ENCODE data around the gene EPDR1.

Gene EPDR1

DNA sequence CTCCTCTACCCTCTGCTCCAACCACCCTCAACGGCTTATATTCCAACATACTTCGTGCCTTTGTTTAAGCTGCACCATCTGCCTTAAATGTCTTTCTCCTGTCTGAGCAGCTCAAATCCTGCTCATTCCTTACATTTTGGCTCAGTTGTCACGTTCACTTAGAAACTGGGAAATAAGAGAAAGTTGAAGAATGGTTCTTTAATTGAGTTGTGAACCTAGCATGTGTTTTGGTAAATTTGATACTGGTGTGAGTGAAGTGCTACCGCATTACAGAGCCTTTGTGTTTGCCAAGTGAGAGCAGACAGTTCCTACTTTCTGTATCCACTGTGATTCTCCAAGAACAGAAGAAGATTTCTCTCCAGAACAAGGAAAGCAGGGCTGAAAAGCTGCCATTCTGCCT, 54.3 kb downstream of the EPDR1 start:
- no peak for DNase-seq (ENCODE audit: low read depth, low spot score)
- no peaks in the 10 kb centered on the region for H3K4me1 ChIP-seq (ENCODE audit: insufficient read depth, insufficient read length)

GRCh38 chr7:37977243-37977642, 56.8 kb downstream of the EPDR1 start:
- Histone ChIP-seq H3K27me3 (ENCODE audit: insufficient read depth, insufficient read length) (no peaks in the 10 kb centered on the region), H3K4me1 (ENCODE audit: insufficient read depth, insufficient read length) (no peaks in the 10 kb centered on the region), H3K9ac (ENCODE audit: insufficient read length, low read depth) (no peak overlapping the region), H3K4me3 (ENCODE audit: insufficient read length, low read depth) (no peak overlapping the region), H3K36me3 (ENCODE audit: insufficient read depth, insufficient read length, low read length) (no peaks in the 10 kb centered on the region), H3K9me3 (ENCODE audit: insufficient read depth, low read length) (no peaks in the 10 kb centered on the region)
- DNase-seq (ENCODE audit: low read depth, low spot score): no peak
- TF ChIP-seq SUZ12 (IDR thresholded peaks at IDR 0.05; ENCODE audit: extremely low read depth, insufficient read depth, insufficient read length): no peak
- TF ChIP-seq YY1 (IDR thresholded peaks at IDR 0.05; ENCODE audit: insufficient read depth, insufficient read length): no peak
- no peak for TF ChIP-seq ZNF274 (IDR thresholded peaks at IDR 0.05; ENCODE audit: low read depth, low read length)

More for the DNA sequence above, 54.3 kb downstream of the EPDR1 start:
- no peaks in the 10 kb centered on the region for H3K9me3 ChIP-seq (ENCODE audit: insufficient read depth, low read length)
- no peaks in the 10 kb centered on the region for H3K36me3 ChIP-seq (ENCODE audit: insufficient read depth, insufficient read length, low read length)
- H3K4me3 ChIP-seq (ENCODE audit: insufficient read length, low read depth): no peak overlapping the region
- no peaks in the 10 kb centered on the region for H3K27me3 ChIP-seq (ENCODE audit: insufficient read depth, insufficient read length)
- TF ChIP-seq ZNF274 (IDR thresholded peaks at IDR 0.05; ENCODE audit: low read depth, low read length) (no peak), SUZ12 (IDR thresholded peaks at IDR 0.05; ENCODE audit: extremely low read depth, insufficient read depth, insufficient read length) (no peak)
- no peak overlapping the region for H3K9ac ChIP-seq (ENCODE audit: insufficient read length, low read depth)

DNA sequence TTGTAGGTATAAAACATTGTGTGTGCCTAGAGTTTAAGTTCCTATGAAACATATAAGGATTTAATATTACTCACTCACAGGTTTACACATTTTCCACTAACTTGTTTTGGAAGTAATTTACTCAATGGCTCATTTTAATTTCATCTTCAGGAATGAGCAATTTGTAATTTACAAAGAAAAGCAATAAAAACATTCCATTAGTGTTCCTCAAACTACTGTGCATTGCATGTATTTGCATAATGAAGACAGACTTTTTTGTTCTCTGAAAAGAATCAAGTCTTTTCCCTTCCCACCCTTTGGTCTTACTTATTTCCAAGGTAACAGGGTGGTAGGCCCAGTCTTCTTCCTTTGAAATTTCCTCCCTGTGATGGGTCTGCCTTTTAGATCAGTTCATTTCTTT, 61.2 kb downstream of the EPDR1 start:
- Histone ChIP-seq H3K9me3 (ENCODE audit: insufficient read depth, low read length) (no peaks in the 10 kb centered on the region), H3K27me3 (ENCODE audit: insufficient read depth, insufficient read length) (peaks cover 40% of the 10 kb centered on the region), H3K4me3 (ENCODE audit: insufficient read length, low read depth) (no peak overlapping the region), H3K36me3 (ENCODE audit: insufficient read depth, insufficient read length, low read length) (no peaks in the 10 kb centered on the region), H3K9ac (ENCODE audit: insufficient read length, low read depth) (no peak overlapping the region), H3K4me1 (ENCODE audit: insufficient read depth, insufficient read length) (no peaks in the 10 kb centered on the region)
- no peak for TF ChIP-seq SUZ12 (IDR thresholded peaks at IDR 0.05; ENCODE audit: extremely low read depth, insufficient read depth, insufficient read length)
- TF ChIP-seq ZNF274 (IDR thresholded peaks at IDR 0.05; ENCODE audit: low read depth, low read length): no peak
- TF ChIP-seq YY1 (IDR thresholded peaks at IDR 0.05; ENCODE audit: insufficient read depth, insufficient read length): no peak
- DNase-seq (ENCODE audit: low read depth, low spot score): no peak

GRCh38 chr7:37982423-37982822, 62.0 kb downstream of the EPDR1 start:
- Histone ChIP-seq H3K9ac (ENCODE audit: insufficient read length, low read depth) (no peak overlapping the region), H3K9me3 (ENCODE audit: insufficient read depth, low read length) (no peaks in the 10 kb centered on the region), H3K4me1 (ENCODE audit: insufficient read depth, insufficient read length) (no peaks in the 10 kb centered on the region), H3K36me3 (ENCODE audit: insufficient read depth, insufficient read length, low read length) (no peaks in the 10 kb centered on the region), H3K4me3 (ENCODE audit: insufficient read length, low read depth) (no peak overlapping the region), H3K27me3 (ENCODE audit: insufficient read depth, insufficient read length) (peaks cover 40% of the 10 kb centered on the region)
- DNase-seq (ENCODE audit: low read depth, low spot score): no peak
- TF ChIP-seq SUZ12 (IDR thresholded peaks at IDR 0.05; ENCODE audit: extremely low read depth, insufficient read depth, insufficient read length) (no peak), ZNF274 (IDR thresholded peaks at IDR 0.05; ENCODE audit: low read depth, low read length) (no peak), YY1 (IDR thresholded peaks at IDR 0.05; ENCODE audit: insufficient read depth, insufficient read length) (no peak)

DNA sequence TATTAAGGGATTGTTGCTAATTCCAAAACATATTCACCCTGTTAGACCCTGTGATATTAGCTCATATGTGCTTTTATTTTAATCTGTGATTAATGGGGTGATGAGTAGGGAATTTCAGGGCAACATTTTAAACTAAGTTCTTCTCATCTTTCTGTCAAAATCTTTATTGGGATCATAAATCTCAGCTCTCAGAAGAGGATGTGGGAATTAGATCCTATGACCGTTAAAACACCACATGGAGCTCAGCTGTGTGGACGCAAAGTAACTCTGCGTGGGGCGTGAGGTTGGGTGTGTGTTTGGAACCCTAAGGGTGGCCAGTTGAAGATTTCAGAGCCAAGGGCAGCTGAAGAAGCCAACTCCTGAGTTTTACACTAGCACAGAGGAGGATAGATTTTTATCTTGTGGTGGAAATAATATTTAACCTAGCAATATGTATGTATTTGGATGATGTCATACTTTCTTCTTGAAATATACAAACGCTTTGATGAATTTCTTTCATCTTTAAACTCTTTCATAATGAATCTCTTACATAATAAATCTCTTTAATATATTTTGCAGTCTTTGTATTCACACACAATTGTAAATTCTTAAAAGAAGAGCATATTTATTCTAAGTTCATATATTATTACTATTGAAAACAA, 64.4 kb downstream of the EPDR1 start:
- no peak for DNase-seq (ENCODE audit: low read depth, low spot score)
- TF ChIP-seq YY1 (IDR thresholded peaks at IDR 0.05; ENCODE audit: insufficient read depth, insufficient read length): no peak
- TF ChIP-seq SUZ12 (IDR thresholded peaks at IDR 0.05; ENCODE audit: extremely low read depth, insufficient read depth, insufficient read length): no peak
- TF ChIP-seq ZNF274 (IDR thresholded peaks at IDR 0.05; ENCODE audit: low read depth, low read length): no peak
- no peak overlapping the region for H3K9ac ChIP-seq (ENCODE audit: insufficient read length, low read depth)
- no peaks in the 10 kb centered on the region for H3K36me3 ChIP-seq (ENCODE audit: insufficient read depth, insufficient read length, low read length)
- H3K27me3 ChIP-seq (ENCODE audit: insufficient read depth, insufficient read length): peaks cover 60% of the 10 kb centered on the region
- no peaks in the 10 kb centered on the region for H3K4me1 ChIP-seq (ENCODE audit: insufficient read depth, insufficient read length)
- H3K4me3 ChIP-seq (ENCODE audit: insufficient read length, low read depth): no peak overlapping the region
- H3K9me3 ChIP-seq (ENCODE audit: insufficient read depth, low read length): no peaks in the 10 kb centered on the region

DNA sequence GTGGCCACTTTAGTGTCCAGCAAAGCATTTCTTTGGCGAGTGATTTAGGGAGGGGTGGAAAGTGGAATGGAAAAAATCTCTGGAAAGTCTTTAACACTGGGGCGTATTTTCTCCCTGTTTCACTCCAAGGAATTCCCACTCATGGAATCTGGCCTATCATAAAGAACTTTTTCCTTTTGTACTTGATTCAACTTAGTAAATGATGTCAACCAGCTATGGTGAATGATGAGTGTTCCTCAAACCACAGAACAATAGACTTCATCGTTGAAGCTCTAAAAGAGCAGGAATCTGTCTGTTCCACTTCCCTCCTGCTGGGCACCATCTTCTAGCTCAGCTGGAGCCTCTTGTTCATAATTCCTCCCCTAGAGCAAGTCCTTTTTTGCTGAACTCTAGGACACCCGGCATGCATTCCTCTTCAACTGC, 66.5 kb downstream of the EPDR1 start:
- Histone ChIP-seq H3K9me3 (ENCODE audit: insufficient read depth, low read length) (no peaks in the 10 kb centered on the region), H3K9ac (ENCODE audit: insufficient read length, low read depth) (no peak overlapping the region), H3K4me3 (ENCODE audit: insufficient read length, low read depth) (no peak overlapping the region), H3K36me3 (ENCODE audit: insufficient read depth, insufficient read length, low read length) (no peaks in the 10 kb centered on the region), H3K4me1 (ENCODE audit: insufficient read depth, insufficient read length) (no peaks in the 10 kb centered on the region), H3K27me3 (ENCODE audit: insufficient read depth, insufficient read length) (peaks cover 70% of the 10 kb centered on the region)
- peak; percentile 88 for DNase-seq (ENCODE audit: low read depth, low spot score)
- TF ChIP-seq SUZ12 (IDR thresholded peaks at IDR 0.05; ENCODE audit: extremely low read depth, insufficient read depth, insufficient read length) (no peak), YY1 (IDR thresholded peaks at IDR 0.05; ENCODE audit: insufficient read depth, insufficient read length) (no peak), ZNF274 (IDR thresholded peaks at IDR 0.05; ENCODE audit: low read depth, low read length) (no peak)

DNA sequence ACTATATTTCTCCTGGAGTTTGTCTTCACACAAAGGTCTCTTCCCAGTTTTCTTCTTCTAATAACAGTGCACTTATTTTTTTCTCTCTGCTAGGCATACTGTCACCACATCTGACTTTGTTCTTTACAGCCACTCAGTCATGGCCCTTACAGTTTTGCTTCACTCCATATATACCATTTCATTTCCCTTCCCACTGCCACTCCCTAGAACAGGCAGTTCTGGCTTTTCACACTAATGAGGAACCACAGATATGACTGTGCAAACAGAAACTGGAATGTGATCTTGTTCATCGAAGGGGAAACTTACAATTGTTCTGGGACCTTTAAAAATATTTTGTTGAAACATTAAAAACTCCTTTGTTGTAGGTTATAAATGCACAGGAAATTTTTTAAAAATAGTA, 67.3 kb downstream of the EPDR1 start:
- H3K36me3 ChIP-seq (ENCODE audit: insufficient read depth, insufficient read length, low read length): no peaks in the 10 kb centered on the region
- TF ChIP-seq SUZ12 (IDR thresholded peaks at IDR 0.05; ENCODE audit: extremely low read depth, insufficient read depth, insufficient read length): no peak
- TF ChIP-seq YY1 (IDR thresholded peaks at IDR 0.05; ENCODE audit: insufficient read depth, insufficient read length): no peak
- no peak overlapping the region for H3K9ac ChIP-seq (ENCODE audit: insufficient read length, low read depth)
- no peaks in the 10 kb centered on the region for H3K9me3 ChIP-seq (ENCODE audit: insufficient read depth, low read length)
- no peak for DNase-seq (ENCODE audit: low read depth, low spot score)
- H3K4me3 ChIP-seq (ENCODE audit: insufficient read length, low read depth): no peak overlapping the region
- no peaks in the 10 kb centered on the region for H3K4me1 ChIP-seq (ENCODE audit: insufficient read depth, insufficient read length)
- peaks cover 68% of the 10 kb centered on the region for H3K27me3 ChIP-seq (ENCODE audit: insufficient read depth, insufficient read length)
